HG02973 (cell line): Measurements from ENCODE around the gene TRAPPC5.
"Not testable (repeated sequence)": the region's sequence is repeated elsewhere in the genome, so short reads cannot be mapped to it uniquely, and the experiment has no call there.

Experiments used
- ATAC-seq: cut with Tn5 transposase; IDR thresholded peaks from one replicate; pipeline ENCODE4 v1.9.1; 2021; ENCODE audit warnings: moderate library complexity; ENCODE audit not compliant: unreplicated experiment

Gene TRAPPC5

GRCh38 chr19:7680606-7681339, at the start of gene TRAPPC5:
TRAPPC5 (plus strand) TSS chr19:7680833; CDS start chr19:7682254, 1,421 bp downstream.
- ATAC-seq = peak; percentile 46

DNA sequence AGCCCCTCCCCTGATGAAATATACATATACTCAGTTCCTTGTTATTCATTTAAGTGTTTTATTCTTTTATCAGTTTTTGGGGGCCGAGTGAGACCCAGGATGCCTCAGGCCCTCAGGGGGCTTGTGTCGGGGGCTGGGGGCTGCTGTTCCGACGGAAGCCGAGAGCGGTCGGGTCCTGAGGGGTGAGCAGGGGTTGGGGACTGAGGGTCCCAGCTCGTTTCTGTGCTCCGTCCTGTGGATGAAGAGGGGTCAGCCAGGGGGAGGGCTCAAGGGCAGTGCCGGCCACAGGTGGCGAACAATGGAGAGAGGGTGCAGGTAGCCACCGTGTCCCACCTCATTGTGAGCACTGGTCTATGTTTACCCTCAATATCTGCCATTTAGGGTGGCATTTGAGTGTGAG, 49.1 kb upstream of the TRAPPC5 start:
- ATAC-seq = no peak

- no peak for ATAC-seq
These were observed 48.1 kb upstream of the TRAPPC5 start for GRCh38 chr19:7632340-7633203.

GRCh38 chr19:7633698-7634097, 46.9 kb upstream of the TRAPPC5 start, which contains the start of gene PCP2:
PCP2 (minus strand) TSS chr19:7633719; CDS start chr19:7633457, 262 bp downstream.
- ATAC-seq = no peak

DNA sequence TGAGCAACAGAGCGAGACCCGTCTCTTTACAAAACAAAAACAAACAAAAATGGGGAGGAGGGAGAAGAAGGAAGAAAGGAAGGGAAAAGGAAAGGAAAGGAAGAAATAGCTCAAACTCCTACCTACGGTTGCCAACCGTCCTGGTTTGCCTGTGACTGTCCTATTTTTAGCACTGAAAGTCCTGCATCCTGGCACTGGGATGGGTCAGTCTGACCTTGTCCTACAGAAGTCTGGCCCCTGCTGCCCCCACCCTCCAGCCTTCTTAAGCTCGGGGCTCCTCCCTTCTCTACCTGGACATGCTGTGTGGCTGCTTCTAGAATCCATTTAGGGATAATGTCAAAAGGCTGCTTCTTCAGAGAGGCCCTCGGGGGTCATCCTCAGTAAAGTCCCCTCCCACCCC, 45.0 kb upstream of the TRAPPC5 start:
- ATAC-seq = no peak

GRCh38 chr19:7636317-7636690, 44.3 kb upstream of the TRAPPC5 start:
- ATAC-seq = no peak

DNA sequence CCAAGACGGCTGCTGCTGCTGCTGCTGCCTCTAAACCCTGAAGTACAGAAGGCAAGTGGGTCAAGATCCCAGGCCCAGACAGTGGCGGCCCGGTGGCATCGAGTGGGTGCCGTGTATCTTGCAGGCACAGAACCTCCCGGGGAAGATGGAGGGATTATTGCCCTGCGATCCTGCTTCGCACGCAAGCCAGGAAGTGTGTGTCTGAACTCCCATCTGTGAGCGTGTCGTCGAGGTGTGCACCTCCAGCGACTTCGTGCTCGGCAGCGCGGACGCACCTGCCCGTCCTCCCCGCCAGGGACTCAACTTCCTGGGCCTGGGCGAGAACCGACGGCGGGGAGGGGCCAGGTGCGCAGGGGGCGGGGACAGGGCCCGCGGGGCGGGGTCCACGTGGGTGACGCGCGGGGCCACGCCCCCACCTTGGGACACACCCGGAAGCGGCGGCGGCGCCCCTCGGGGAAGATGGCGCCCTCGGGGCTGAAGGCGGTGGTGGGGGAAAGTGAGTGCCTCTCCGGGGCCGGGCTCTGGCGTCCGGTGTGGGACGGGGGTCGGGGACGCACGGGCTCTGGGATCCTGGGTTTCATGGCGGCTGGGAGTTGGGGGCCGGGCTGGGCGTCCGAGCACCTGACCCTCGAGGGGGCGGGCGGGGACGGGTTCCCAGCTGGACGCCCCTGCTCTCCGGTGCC, 43.8 kb upstream of the TRAPPC5 start, which contains the start of gene STXBP2:
STXBP2 (plus strand) TSS at position 420 of the 683 bp plus-strand sequence; CDS start at position 460, 40 bp downstream.
- ATAC-seq = peak; percentile 49

- ATAC-seq = no peak
These were observed 43.0 kb upstream of the TRAPPC5 start for GRCh38 chr19:7637374-7638256.

DNA sequence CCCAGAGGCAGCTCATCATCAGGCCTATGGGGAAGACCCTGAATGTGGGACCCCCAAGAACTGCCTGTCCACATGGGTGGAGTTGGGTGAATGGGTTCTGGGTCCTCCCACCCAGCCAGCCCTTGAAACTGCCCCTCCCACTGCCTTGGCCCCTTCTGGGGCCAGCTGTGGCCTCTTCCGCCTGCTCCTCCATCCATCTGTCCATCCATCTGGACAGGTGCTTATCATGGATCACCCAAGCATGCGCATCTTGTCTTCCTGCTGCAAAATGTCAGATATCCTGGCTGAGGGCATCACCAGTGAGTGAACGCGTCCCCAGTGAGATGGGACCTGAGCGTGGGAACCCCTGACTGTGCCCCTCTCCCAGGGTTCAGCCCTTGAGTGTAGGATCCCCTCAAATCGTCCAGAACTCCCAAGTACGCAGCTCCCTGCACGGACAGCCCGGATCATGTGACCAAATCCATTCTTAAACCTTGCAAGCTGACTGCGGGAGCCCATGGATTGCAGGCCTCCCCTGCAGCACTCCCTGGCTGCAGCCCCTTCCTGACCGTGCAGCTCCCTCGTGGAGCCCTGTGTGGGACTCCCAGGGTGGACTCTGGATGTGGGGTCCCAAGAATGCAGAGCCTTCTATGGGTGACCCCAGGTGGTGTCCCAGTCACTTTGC, 41.7 kb upstream of the TRAPPC5 start:
- no peak for ATAC-seq

- ATAC-seq = no peak
These were observed 40.7 kb upstream of the TRAPPC5 start for GRCh38 chr19:7639863-7640348.

- no peak for ATAC-seq
These were observed 39.8 kb upstream of the TRAPPC5 start for GRCh38 chr19:7640803-7641202.

GRCh38 chr19:7641290-7642276, 39.0 kb upstream of the TRAPPC5 start:
- ATAC-seq = no peak

DNA sequence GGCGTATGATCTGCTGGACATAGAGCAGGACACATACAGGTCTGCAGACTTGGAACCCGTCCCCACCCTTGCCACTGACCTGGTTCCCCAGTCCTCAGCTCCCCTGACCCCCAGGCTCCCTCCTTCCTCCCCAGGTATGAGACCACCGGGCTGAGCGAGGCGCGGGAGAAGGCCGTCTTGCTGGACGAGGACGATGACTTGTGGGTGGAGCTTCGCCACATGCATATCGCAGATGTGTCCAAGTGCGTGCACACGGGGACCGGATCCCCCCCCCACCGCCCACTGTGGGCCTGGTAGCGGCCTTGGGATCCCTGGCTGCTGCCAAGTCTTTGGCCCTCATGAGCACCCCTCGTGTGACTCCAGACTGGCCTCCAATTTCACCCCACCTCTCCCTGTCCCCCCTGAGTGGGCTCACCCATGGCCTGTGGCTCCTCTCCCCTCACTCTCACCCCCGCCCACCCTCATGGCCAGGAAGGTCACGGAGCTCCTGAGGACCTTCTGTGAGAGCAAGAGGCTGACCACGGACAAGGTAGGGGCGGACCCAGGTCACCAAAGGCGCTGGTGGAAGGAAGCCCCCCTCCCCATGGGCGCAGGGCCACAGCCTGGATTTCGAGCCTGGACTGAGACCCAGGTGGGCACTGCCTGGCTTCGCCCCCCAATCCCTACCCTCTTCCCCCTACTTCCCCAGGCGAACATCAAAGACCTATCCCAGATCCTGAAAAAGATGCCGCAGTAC, 38.2 kb upstream of the TRAPPC5 start:
- no peak for ATAC-seq

- no peak for ATAC-seq
These were observed 37.6 kb upstream of the TRAPPC5 start for GRCh38 chr19:7643031-7643415.

DNA sequence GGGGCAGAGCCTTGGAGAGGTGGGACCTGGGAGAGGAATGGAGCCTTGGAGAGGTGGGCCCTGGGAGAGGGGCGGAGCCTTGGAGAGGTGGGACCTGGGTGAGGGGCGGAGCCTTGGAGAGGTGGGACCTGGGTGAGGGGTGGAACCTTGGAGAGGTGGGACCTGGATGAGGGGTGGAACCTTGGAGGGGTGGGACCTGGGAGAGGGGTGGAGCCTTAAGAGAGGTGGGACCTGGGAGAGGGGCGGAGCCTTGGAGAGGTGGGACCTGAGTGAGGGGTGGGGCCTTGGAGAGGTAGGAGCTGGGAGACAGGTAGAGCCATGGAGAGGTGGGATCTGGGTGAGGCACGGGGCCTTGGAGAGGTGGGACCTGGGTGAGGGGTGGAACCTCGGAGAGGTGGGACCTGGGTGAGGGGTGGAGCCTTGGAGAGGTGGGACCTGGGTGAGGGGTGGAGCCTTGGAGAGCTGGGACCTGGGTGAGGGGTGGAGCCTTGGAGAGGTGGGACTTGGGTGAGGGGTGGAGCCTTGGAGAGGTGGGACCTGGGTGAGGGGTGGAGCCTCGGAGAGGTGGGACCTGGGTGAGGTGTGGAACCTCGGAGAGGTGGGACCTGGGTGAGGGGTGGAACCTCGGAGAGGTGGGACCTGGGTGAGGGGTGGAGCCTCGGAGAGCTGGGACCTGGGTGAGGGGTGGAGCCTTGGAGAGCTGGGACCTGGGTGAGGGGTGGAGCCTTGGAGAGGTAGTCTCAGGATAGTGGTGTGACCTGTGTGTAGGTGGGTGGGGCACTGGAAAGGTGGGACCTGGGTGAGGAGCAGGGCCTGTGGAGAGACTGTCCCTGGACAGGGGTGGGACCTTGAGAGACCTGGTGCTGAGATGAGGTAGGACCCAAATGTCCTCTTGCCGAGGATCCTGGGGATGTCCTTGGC, 36.7 kb upstream of the TRAPPC5 start:
- ATAC-seq = not testable (repeated sequence)

DNA sequence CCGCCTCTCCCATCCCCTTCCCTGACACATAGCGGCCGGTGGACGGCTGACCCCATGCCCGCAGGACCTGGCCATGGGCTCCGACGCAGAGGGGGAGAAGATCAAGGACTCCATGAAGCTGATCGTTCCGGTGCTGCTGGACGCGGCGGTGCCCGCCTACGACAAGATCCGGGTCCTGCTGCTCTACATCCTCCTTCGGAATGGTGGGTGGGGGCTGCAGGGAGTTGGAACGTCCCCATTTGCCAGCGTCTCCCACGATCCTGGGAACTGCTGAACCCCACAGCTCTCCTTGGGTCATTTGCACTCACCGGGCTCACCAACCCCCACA, 36.1 kb upstream of the TRAPPC5 start:
- ATAC-seq = no peak

GRCh38 chr19:7645163-7645562, 35.5 kb upstream of the TRAPPC5 start:
- ATAC-seq = no peak
